ENCODE measurements around the gene RBM28. TPM values are rescaled to one million over a fixed set of nuclear protein-coding genes. Genes with fewer than 3 reads are reported as not detected.

Gene RBM28
- total RNA-seq, 1 experiment from 2014 or later = 100 TPM

GRCh38 chr7:128257458-128257857 is 86.2 kb downstream of the RBM28 start:
- Histone ChIP-seq H3K9me3 (ENCODE audit: low read depth, low read length, poor library complexity, severe bottlenecking) (no peaks in the 10 kb centered on the region), H3K27ac (ENCODE audit: low read depth, low read length, poor library complexity, severe bottlenecking) (no peak overlapping the region), H3K27me3 (replicated peaks; ENCODE audit: insufficient read depth, low read depth, low read length, poor library complexity) (no peaks in the 10 kb centered on the region), H3K4me3 (ENCODE audit: low read depth, low read length, poor library complexity, severe bottlenecking) (no peak overlapping the region), H3K4me1 (ENCODE audit: insufficient read depth, low read length, poor library complexity, severe bottlenecking) (peaks cover 6% of the 10 kb centered on the region), H3K36me3 (ENCODE audit: insufficient read depth, low read length, poor library complexity, severe bottlenecking) (no peaks in the 10 kb centered on the region)
- no peak for DNase-seq (ENCODE audit: low spot score)
- intact Hi-C loops (cut with micrococcal nuclease; ENCODE audit: unreplicated experiment) = no loop called here
- ChIA-PET POLR2A (ENCODE audit: low non-redundant PET) (no interaction called here), CTCF (no interaction called here)
- no TSS peak for BruUV-seq (replicated peaks)
- TF ChIP-seq, protein P1, sequence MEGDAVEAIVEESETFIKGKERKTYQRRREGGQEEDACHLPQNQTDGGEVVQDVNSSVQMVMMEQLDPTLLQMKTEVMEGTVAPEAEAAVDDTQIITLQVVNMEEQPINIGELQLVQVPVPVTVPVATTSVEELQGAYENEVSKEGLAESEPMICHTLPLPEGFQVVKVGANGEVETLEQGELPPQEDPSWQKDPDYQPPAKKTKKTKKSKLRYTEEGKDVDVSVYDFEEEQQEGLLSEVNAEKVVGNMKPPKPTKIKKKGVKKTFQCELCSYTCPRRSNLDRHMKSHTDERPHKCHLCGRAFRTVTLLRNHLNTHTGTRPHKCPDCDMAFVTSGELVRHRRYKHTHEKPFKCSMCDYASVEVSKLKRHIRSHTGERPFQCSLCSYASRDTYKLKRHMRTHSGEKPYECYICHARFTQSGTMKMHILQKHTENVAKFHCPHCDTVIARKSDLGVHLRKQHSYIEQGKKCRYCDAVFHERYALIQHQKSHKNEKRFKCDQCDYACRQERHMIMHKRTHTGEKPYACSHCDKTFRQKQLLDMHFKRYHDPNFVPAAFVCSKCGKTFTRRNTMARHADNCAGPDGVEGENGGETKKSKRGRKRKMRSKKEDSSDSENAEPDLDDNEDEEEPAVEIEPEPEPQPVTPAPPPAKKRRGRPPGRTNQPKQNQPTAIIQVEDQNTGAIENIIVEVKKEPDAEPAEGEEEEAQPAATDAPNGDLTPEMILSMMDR (conservative IDR thresholded peaks at IDR 0.05; ENCODE audit: low read depth, low read length) = no peak
- no peak for TF ChIP-seq EZH2 (IDR thresholded peaks at IDR 0.05; ENCODE audit: borderline replicate concordance, low read depth, low read length, poor library complexity, severe bottlenecking)

- CTCF ChIA-PET = interaction anchor here (0.6 kb wide), 1 partner anchor 323 kb away, joined by 5 read pairs; no protein-coding TSS in a partner anchor
- no peak for DNase-seq (ENCODE audit: low spot score)
- BruUV-seq (replicated peaks) = no TSS peak
- TF ChIP-seq, protein P1 (conservative IDR thresholded peaks at IDR 0.05; ENCODE audit: low read depth, low read length) = no peak
- TF ChIP-seq EZH2 (IDR thresholded peaks at IDR 0.05; ENCODE audit: borderline replicate concordance, low read depth, low read length, poor library complexity, severe bottlenecking) = no peak
- intact Hi-C loops (cut with micrococcal nuclease; ENCODE audit: unreplicated experiment) = no loop called here
- no peaks in the 10 kb centered on the region for H3K9me3 ChIP-seq (ENCODE audit: low read depth, low read length, poor library complexity, severe bottlenecking)
- H3K4me3 ChIP-seq (ENCODE audit: low read depth, low read length, poor library complexity, severe bottlenecking) = no peak overlapping the region
- peaks cover 6% of the 10 kb centered on the region for H3K4me1 ChIP-seq (ENCODE audit: insufficient read depth, low read length, poor library complexity, severe bottlenecking)
- no peaks in the 10 kb centered on the region for H3K27me3 ChIP-seq (replicated peaks; ENCODE audit: insufficient read depth, low read depth, low read length, poor library complexity)
- no peaks in the 10 kb centered on the region for H3K36me3 ChIP-seq (ENCODE audit: insufficient read depth, low read length, poor library complexity, severe bottlenecking)
- no peak overlapping the region for H3K27ac ChIP-seq (ENCODE audit: low read depth, low read length, poor library complexity, severe bottlenecking)
- POLR2A ChIA-PET (ENCODE audit: low non-redundant PET) = no interaction called here
Observed at GRCh38 chr7:128255271-128255670, 88.4 kb downstream of the RBM28 start.

DNA sequence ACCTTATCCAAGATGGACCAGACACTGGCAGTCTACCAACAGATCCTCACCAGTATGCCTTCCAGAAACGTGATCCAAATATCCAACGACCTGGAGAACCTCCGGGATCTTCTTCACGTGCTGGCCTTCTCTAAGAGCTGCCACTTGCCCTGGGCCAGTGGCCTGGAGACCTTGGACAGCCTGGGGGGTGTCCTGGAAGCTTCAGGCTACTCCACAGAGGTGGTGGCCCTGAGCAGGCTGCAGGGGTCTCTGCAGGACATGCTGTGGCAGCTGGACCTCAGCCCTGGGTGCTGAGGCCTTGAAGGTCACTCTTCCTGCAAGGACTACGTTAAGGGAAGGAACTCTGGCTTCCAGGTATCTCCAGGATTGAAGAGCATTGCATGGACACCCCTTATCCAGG is 89.2 kb downstream of the RBM28 start:
- H3K9me3 ChIP-seq (ENCODE audit: low read depth, low read length, poor library complexity, severe bottlenecking) = no peaks in the 10 kb centered on the region
- DNase-seq (ENCODE audit: low spot score) = no peak
- no peaks in the 10 kb centered on the region for H3K27me3 ChIP-seq (replicated peaks; ENCODE audit: insufficient read depth, low read depth, low read length, poor library complexity)
- peaks cover 6% of the 10 kb centered on the region for H3K4me1 ChIP-seq (ENCODE audit: insufficient read depth, low read length, poor library complexity, severe bottlenecking)
- H3K27ac ChIP-seq (ENCODE audit: low read depth, low read length, poor library complexity, severe bottlenecking) = no peak overlapping the region
- TF ChIP-seq, protein P1 (conservative IDR thresholded peaks at IDR 0.05; ENCODE audit: low read depth, low read length) = no peak
- TF ChIP-seq EZH2 (IDR thresholded peaks at IDR 0.05; ENCODE audit: borderline replicate concordance, low read depth, low read length, poor library complexity, severe bottlenecking) = no peak
- no peak overlapping the region for H3K4me3 ChIP-seq (ENCODE audit: low read depth, low read length, poor library complexity, severe bottlenecking)
- no TSS peak for BruUV-seq (replicated peaks)
- POLR2A ChIA-PET (ENCODE audit: low non-redundant PET) = no interaction called here
- CTCF ChIA-PET = no interaction called here
- no peaks in the 10 kb centered on the region for H3K36me3 ChIP-seq (ENCODE audit: insufficient read depth, low read length, poor library complexity, severe bottlenecking)
- intact Hi-C loops (cut with micrococcal nuclease; ENCODE audit: unreplicated experiment) = no loop called here

All from A673 (cell line).